ENCODE results near the gene MAS1.

The MAS1 gene

DNA sequence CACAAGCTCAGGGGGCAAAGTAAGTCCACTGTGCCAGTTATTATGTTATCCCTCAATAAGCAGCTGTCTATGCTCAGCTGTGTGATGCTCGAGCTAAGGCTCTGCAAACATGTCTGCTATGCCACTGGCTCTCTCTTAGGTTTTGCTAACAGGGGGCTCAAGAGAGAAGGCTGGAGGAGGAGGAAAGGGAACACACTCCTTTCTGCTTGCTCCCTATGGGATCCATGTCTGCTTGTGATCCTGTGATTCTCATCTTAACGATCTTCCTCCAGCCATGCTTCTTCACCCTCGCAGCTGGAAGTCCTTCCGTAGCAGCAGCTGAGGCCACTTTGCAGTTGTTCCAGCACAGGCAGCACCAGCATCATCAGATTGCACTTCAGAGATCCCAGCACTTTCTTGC, 41.1 kb downstream of the MAS1 start (continued):
- TF ChIP-seq, protein P1, sequence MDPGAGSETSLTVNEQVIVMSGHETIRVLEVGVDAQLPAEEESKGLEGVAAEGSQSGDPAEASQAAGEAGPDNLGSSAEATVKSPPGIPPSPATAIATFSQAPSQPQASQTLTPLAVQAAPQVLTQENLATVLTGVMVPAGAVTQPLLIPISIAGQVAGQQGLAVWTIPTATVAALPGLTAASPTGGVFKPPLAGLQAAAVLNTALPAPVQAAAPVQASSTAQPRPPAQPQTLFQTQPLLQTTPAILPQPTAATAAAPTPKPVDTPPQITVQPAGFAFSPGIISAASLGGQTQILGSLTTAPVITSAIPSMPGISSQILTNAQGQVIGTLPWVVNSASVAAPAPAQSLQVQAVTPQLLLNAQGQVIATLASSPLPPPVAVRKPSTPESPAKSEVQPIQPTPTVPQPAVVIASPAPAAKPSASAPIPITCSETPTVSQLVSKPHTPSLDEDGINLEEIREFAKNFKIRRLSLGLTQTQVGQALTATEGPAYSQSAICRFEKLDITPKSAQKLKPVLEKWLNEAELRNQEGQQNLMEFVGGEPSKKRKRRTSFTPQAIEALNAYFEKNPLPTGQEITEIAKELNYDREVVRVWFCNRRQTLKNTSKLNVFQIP (CRISPR knock-in tag; IDR thresholded peaks at IDR 0.05; ENCODE audit: borderline replicate concordance, low read depth) = no peak
- no peak for TF ChIP-seq TCF4 (CRISPR knock-in tag; IDR thresholded peaks at IDR 0.05; ENCODE audit: borderline replicate concordance)

- TF ChIP-seq RARB (CRISPR knock-in tag; IDR thresholded peaks at IDR 0.05) = no peak
- no peak for TF ChIP-seq ZNF565 (CRISPR knock-in tag; conservative IDR thresholded peaks at IDR 0.05; ENCODE audit: low read depth)
- no peak for TF ChIP-seq ZC3H10 (CRISPR knock-in tag; IDR thresholded peaks at IDR 0.05)
- no peak for TF ChIP-seq BACH2 (CRISPR knock-in tag; IDR thresholded peaks at IDR 0.05; ENCODE audit: borderline replicate concordance)
- TF ChIP-seq ZNF70 (CRISPR knock-in tag; IDR thresholded peaks at IDR 0.05) = no peak
- TF ChIP-seq ARNTL (CRISPR knock-in tag; IDR thresholded peaks at IDR 0.05; ENCODE audit: borderline replicate concordance, low read depth) = no peak
- no peak for TF ChIP-seq TCF4 (CRISPR knock-in tag; IDR thresholded peaks at IDR 0.05; ENCODE audit: borderline replicate concordance)
- no peak for ATAC-seq
Observed at GRCh38 chr6:159933077-159933476, 42.3 kb downstream of the MAS1 start.

DNA sequence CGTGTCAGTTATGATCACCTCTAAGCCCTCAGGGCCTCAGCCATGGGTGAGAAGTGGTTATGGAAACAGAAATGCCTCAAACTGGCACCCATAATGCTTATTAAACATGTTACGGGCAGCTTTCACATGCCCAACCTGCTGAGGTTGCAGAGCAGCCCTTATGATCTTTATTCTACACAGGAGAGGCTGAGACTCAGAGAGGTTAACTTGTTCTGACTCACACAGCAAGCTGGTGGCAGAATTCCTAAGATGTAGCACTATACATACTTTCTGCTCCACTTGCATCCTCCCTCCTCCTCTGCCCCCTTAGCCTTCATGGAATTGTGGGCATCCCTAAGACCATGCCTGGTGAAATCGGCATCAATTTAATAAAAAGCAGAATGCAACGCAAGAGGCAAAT, 43.4 kb downstream of the MAS1 start:
- TF ChIP-seq, protein P2, sequence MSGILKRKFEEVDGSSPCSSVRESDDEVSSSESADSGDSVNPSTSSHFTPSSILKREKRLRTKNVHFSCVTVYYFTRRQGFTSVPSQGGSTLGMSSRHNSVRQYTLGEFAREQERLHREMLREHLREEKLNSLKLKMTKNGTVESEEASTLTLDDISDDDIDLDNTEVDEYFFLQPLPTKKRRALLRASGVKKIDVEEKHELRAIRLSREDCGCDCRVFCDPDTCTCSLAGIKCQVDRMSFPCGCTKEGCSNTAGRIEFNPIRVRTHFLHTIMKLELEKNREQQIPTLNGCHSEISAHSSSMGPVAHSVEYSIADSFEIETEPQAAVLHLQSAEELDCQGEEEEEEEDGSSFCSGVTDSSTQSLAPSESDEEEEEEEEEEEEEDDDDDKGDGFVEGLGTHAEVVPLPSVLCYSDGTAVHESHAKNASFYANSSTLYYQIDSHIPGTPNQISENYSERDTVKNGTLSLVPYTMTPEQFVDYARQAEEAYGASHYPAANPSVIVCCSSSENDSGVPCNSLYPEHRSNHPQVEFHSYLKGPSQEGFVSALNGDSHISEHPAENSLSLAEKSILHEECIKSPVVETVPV (CRISPR knock-in tag; IDR thresholded peaks at IDR 0.05) = no peak
- TF ChIP-seq, protein P3, sequence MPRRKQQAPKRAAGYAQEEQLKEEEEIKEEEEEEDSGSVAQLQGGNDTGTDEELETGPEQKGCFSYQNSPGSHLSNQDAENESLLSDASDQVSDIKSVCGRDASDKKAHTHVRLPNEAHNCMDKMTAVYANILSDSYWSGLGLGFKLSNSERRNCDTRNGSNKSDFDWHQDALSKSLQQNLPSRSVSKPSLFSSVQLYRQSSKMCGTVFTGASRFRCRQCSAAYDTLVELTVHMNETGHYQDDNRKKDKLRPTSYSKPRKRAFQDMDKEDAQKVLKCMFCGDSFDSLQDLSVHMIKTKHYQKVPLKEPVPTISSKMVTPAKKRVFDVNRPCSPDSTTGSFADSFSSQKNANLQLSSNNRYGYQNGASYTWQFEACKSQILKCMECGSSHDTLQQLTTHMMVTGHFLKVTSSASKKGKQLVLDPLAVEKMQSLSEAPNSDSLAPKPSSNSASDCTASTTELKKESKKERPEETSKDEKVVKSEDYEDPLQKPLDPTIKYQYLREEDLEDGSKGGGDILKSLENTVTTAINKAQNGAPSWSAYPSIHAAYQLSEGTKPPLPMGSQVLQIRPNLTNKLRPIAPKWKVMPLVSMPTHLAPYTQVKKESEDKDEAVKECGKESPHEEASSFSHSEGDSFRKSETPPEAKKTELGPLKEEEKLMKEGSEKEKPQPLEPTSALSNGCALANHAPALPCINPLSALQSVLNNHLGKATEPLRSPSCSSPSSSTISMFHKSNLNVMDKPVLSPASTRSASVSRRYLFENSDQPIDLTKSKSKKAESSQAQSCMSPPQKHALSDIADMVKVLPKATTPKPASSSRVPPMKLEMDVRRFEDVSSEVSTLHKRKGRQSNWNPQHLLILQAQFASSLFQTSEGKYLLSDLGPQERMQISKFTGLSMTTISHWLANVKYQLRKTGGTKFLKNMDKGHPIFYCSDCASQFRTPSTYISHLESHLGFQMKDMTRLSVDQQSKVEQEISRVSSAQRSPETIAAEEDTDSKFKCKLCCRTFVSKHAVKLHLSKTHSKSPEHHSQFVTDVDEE (CRISPR knock-in tag; IDR thresholded peaks at IDR 0.05) = no peak
- TF ChIP-seq PPARA (CRISPR knock-in tag; IDR thresholded peaks at IDR 0.05; ENCODE audit: borderline replicate concordance) = no peak
- TF ChIP-seq TCF4 (CRISPR knock-in tag; IDR thresholded peaks at IDR 0.05; ENCODE audit: borderline replicate concordance) = no peak
- no peak for TF ChIP-seq ZNF8 (CRISPR knock-in tag; IDR thresholded peaks at IDR 0.05)
- TF ChIP-seq ZFP30 (CRISPR knock-in tag; IDR thresholded peaks at IDR 0.05) = no peak
- no peak for TF ChIP-seq ZNF565 (CRISPR knock-in tag; conservative IDR thresholded peaks at IDR 0.05; ENCODE audit: low read depth)
- TF ChIP-seq CSDC2 (CRISPR knock-in tag; IDR thresholded peaks at IDR 0.05) = no peak
- TF ChIP-seq BACH2 (CRISPR knock-in tag; IDR thresholded peaks at IDR 0.05; ENCODE audit: borderline replicate concordance) = no peak
- TF ChIP-seq OSR1 (CRISPR knock-in tag; IDR thresholded peaks at IDR 0.05) = no peak
- TF ChIP-seq CREB5 (CRISPR knock-in tag; IDR thresholded peaks at IDR 0.05; ENCODE audit: low read depth) = no peak
- TF ChIP-seq ZFP3 (CRISPR knock-in tag; IDR thresholded peaks at IDR 0.05) = no peak
- no peak for TF ChIP-seq ZNF70 (CRISPR knock-in tag; IDR thresholded peaks at IDR 0.05)
- TF ChIP-seq, protein P4, sequence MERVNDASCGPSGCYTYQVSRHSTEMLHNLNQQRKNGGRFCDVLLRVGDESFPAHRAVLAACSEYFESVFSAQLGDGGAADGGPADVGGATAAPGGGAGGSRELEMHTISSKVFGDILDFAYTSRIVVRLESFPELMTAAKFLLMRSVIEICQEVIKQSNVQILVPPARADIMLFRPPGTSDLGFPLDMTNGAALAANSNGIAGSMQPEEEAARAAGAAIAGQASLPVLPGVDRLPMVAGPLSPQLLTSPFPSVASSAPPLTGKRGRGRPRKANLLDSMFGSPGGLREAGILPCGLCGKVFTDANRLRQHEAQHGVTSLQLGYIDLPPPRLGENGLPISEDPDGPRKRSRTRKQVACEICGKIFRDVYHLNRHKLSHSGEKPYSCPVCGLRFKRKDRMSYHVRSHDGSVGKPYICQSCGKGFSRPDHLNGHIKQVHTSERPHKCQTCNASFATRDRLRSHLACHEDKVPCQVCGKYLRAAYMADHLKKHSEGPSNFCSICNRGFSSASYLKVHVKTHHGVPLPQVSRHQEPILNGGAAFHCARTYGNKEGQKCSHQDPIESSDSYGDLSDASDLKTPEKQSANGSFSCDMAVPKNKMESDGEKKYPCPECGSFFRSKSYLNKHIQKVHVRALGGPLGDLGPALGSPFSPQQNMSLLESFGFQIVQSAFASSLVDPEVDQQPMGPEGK (CRISPR knock-in tag; IDR thresholded peaks at IDR 0.05; ENCODE audit: borderline replicate concordance) = no peak
- ATAC-seq = no peak

GRCh38 chr6:159935065-159935464, 44.3 kb downstream of the MAS1 start:
- ATAC-seq = no peak
- TF ChIP-seq RARB (CRISPR knock-in tag; IDR thresholded peaks at IDR 0.05) (no peak), CSDC2 (CRISPR knock-in tag; IDR thresholded peaks at IDR 0.05) (no peak), ZFP30 (CRISPR knock-in tag; IDR thresholded peaks at IDR 0.05) (no peak), ZC3H10 (CRISPR knock-in tag; IDR thresholded peaks at IDR 0.05) (no peak), GLIS3 (CRISPR knock-in tag; IDR thresholded peaks at IDR 0.05) (no peak), ZNF70 (CRISPR knock-in tag; IDR thresholded peaks at IDR 0.05) (no peak), TOX (CRISPR knock-in tag; IDR thresholded peaks at IDR 0.05; ENCODE audit: borderline replicate concordance) (no peak), PPARA (CRISPR knock-in tag; IDR thresholded peaks at IDR 0.05; ENCODE audit: borderline replicate concordance) (no peak), ZFP3 (CRISPR knock-in tag; IDR thresholded peaks at IDR 0.05) (no peak), BACH2 (CRISPR knock-in tag; IDR thresholded peaks at IDR 0.05; ENCODE audit: borderline replicate concordance) (no peak), ESRRG (CRISPR knock-in tag; IDR thresholded peaks at IDR 0.05) (no peak), ARNTL (CRISPR knock-in tag; IDR thresholded peaks at IDR 0.05; ENCODE audit: borderline replicate concordance, low read depth) (no peak), CREB5 (CRISPR knock-in tag; IDR thresholded peaks at IDR 0.05; ENCODE audit: low read depth) (no peak)
- TF ChIP-seq, protein P1 (CRISPR knock-in tag; IDR thresholded peaks at IDR 0.05; ENCODE audit: borderline replicate concordance, low read depth) = no peak
